SU-DHL-6 (cell line): ENCODE measurements around the gene SLC12A5.

Experiments used
- H2AFZ ChIP-seq: fragments of 200-600 bp; sonication (generic); 2 replicates; pipeline ENCODE4 v1.6.1; 2014; ENCODE audit warnings: low read depth, mild to moderate bottlenecking, moderate library complexity, mixed read lengths, antibody characterized with exemption, low read length; ENCODE audit not compliant: severe bottlenecking
- H3F3A ChIP-seq: fragments of 200-600 bp; shearing (Covaris generic); 2 replicates; pipeline ENCODE4 v1.6.0; 2016; ENCODE audit warnings: antibody characterized with exemption, mild to moderate bottlenecking; ENCODE audit not compliant: insufficient read depth
- H3K27ac ChIP-seq: fragments of 200-600 bp; sonication (generic); 2 replicates; pipeline ENCODE4 v1.5.1; 2016; ENCODE audit warnings: low read depth, mild to moderate bottlenecking, low read length, moderate library complexity, mixed read lengths
- H3K27me3 ChIP-seq: fragments of 200-600 bp; sonication (generic), shearing (Covaris generic); 2 replicates; pipeline ENCODE4 v1.6.0; 2014; ENCODE audit warnings: mild to moderate bottlenecking, low read length
- H3K36me3 ChIP-seq: fragments of 200-600 bp; sonication (generic); 2 replicates; pipeline ENCODE4 v1.6.1; 2014; ENCODE audit warnings: mild to moderate bottlenecking, low read length, mixed read lengths
- H3K4me2 ChIP-seq: fragments of 300-600, 200-600 bp; shearing (Covaris generic), sonication (generic); 2 replicates; pipeline ENCODE4 v1.6.0; 2014; ENCODE audit warnings: low read length, low read depth, mild to moderate bottlenecking; ENCODE audit not compliant: poor library complexity, severe bottlenecking
- H3K4me3 ChIP-seq: fragments of 200-600 bp; sonication (generic); 2 replicates; pipeline ENCODE4 v1.5.1; 2014; ENCODE audit warnings: antibody characterized with exemption, low read length, mild to moderate bottlenecking, mixed read lengths; ENCODE audit not compliant: insufficient read depth, poor library complexity, severe bottlenecking
- H3K79me2 ChIP-seq: fragments of 200-600 bp; sonication (generic); 2 replicates; pipeline ENCODE4 v1.6.1; 2014; ENCODE audit warnings: mild to moderate bottlenecking, low read length, moderate library complexity; ENCODE audit not compliant: insufficient read depth
- H3K9ac ChIP-seq: fragments of 200-600 bp; sonication (generic); 2 replicates; pipeline ENCODE4 v1.7.0; 2014; ENCODE audit warnings: mild to moderate bottlenecking, low read length
- H3K9me2 ChIP-seq: fragments of 200-600 bp; sonication (generic); replicated peaks from 2 replicates; pipeline ENCODE4 v1.6.1; 2014; ENCODE audit warnings: low read length; ENCODE audit not compliant: insufficient read depth
- H3K9me3 ChIP-seq: fragments of 200-600 bp; sonication (generic); 2 replicates; pipeline ENCODE4 v1.6.1; 2014; ENCODE audit warnings: low read length, mixed read lengths; ENCODE audit not compliant: insufficient read depth
- H4K20me1 ChIP-seq: fragments of 200-600 bp; sonication (generic); 2 replicates; pipeline ENCODE4 v1.6.1; 2014; ENCODE audit warnings: low read depth, mild to moderate bottlenecking, antibody characterized with exemption, low read length, moderate library complexity, mixed read lengths
- EZH2phosphoT487 ChIP-seq: fragments of 200-600 bp; sonication (generic), shearing (Covaris generic); conservative IDR thresholded peaks from 2 replicates; pipeline ENCODE4 v1.6.1; 2018; ENCODE audit warnings: mild to moderate bottlenecking, antibody characterized with exemption, low read length, moderate library complexity, mixed read lengths
- TF ChIP-seq, protein P1 (sequence below): fragments of 200-600 bp; sonication (generic); IDR thresholded peaks from one replicate; pipeline ENCODE4 v1.5.1; 2017; ENCODE audit warnings: antibody characterized with exemption, mild to moderate bottlenecking, low read length, moderate library complexity; ENCODE audit not compliant: insufficient read depth, poor library complexity, severe bottlenecking

SLC12A5 gene

GRCh38 chr20:46004187-46004586 is 24.8 kb upstream of the SLC12A5 start:
- Histone ChIP-seq H3K9ac (no peak overlapping the region), H3K27ac (no peak overlapping the region)

GRCh38 chr20:46004889-46005473 is 24.0 kb upstream of the SLC12A5 start:
- Histone ChIP-seq H2AFZ (no peak overlapping the region), H3K4me2 (no peak overlapping the region), H3K9ac (no peak overlapping the region), H3F3A (no peaks in the 10 kb centered on the region), H3K27me3 (no peaks in the 10 kb centered on the region), H3K9me2 (no peaks in the 10 kb centered on the region), H3K27ac (no peak overlapping the region), H3K36me3 (no peaks in the 10 kb centered on the region), H3K9me3 (no peaks in the 10 kb centered on the region), H3K79me2 (no peaks in the 10 kb centered on the region), H3K4me3 (no peak overlapping the region), H4K20me1 (no peaks in the 10 kb centered on the region)
- TF ChIP-seq, protein P1, sequence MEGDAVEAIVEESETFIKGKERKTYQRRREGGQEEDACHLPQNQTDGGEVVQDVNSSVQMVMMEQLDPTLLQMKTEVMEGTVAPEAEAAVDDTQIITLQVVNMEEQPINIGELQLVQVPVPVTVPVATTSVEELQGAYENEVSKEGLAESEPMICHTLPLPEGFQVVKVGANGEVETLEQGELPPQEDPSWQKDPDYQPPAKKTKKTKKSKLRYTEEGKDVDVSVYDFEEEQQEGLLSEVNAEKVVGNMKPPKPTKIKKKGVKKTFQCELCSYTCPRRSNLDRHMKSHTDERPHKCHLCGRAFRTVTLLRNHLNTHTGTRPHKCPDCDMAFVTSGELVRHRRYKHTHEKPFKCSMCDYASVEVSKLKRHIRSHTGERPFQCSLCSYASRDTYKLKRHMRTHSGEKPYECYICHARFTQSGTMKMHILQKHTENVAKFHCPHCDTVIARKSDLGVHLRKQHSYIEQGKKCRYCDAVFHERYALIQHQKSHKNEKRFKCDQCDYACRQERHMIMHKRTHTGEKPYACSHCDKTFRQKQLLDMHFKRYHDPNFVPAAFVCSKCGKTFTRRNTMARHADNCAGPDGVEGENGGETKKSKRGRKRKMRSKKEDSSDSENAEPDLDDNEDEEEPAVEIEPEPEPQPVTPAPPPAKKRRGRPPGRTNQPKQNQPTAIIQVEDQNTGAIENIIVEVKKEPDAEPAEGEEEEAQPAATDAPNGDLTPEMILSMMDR = no peak
- TF ChIP-seq EZH2phosphoT487 = no peak

More at GRCh38 chr20:46004187-46004586, 24.8 kb upstream of the SLC12A5 start:
- no peaks in the 10 kb centered on the region for H3F3A ChIP-seq
- no peaks in the 10 kb centered on the region for H3K9me2 ChIP-seq
- no peak overlapping the region for H3K4me3 ChIP-seq
- H2AFZ ChIP-seq = no peak overlapping the region
- no peak for TF ChIP-seq EZH2phosphoT487
- TF ChIP-seq, protein P1 = no peak
- no peaks in the 10 kb centered on the region for H3K9me3 ChIP-seq
- no peaks in the 10 kb centered on the region for H3K36me3 ChIP-seq
- no peaks in the 10 kb centered on the region for H4K20me1 ChIP-seq
- H3K4me2 ChIP-seq = no peak overlapping the region
- H3K79me2 ChIP-seq = no peaks in the 10 kb centered on the region
- no peaks in the 10 kb centered on the region for H3K27me3 ChIP-seq

DNA sequence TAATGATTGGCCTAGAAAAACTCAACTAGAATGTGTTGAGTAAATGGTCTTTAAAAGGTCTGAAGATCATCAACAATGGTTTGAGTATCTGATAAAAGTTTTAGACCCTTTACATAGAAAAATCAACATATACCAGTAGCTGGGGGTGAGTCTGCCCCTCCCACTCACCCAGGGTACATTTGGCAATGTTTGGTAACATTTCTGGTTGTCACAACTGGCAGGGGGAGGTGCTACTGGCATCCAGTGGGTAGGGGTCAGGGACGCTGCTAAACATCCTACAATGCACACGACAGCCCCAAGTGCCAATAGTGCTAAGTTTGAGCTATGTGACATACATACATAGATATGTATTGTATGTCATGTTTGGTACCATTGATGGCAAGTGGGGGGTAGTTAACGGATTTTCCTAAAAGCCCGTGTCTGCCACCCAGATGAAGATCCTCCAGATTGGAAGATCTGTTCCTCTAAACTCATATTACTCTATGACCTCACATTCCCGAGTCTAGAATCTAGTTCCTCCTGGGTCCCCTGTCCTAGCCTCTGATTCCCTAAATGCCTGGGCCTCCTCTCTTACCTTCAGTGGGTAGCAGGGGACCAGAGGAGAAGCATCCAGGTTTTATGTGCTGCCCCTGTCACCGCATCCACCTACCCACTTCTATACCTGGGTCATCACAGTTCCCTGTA is 22.9 kb upstream of the SLC12A5 start:
- no peak for TF ChIP-seq EZH2phosphoT487
- TF ChIP-seq, protein P1 = no peak
- no peaks in the 10 kb centered on the region for H4K20me1 ChIP-seq
- no peak overlapping the region for H2AFZ ChIP-seq
- H3K36me3 ChIP-seq = no peaks in the 10 kb centered on the region
- no peak overlapping the region for H3K4me3 ChIP-seq
- H3K79me2 ChIP-seq = no peaks in the 10 kb centered on the region
- H3K27me3 ChIP-seq = no peaks in the 10 kb centered on the region
- H3K9me2 ChIP-seq = no peaks in the 10 kb centered on the region
- no peak overlapping the region for H3K27ac ChIP-seq
- H3F3A ChIP-seq = no peaks in the 10 kb centered on the region
- H3K4me2 ChIP-seq = no peak overlapping the region
- H3K9ac ChIP-seq = no peak overlapping the region
- H3K9me3 ChIP-seq = no peaks in the 10 kb centered on the region
